Prostate gland (tissue), 2 donors: ENCODE data around the gene TSTD2. TPM values are rescaled to one million over a fixed set of nuclear protein-coding genes. Genes with fewer than 3 reads are reported as not detected.
A peak's percentile ranks its signal among the peaks of the same experiment; 100 is the strongest.

Experiments used
- DNase-seq: peaks from one replicate; pipeline ENCODE4 v3.0.0-alpha.2; 2019; ENCODE audit warnings: low spot score
- H3K27ac ChIP-seq, 2 donors: fragments of 200-600 bp; sonication (generic); 2 replicates each; pipeline ENCODE4 v1.5.1; 2017 to 2019
- H3K27me3 ChIP-seq: fragments of 200-600 bp; sonication (generic); replicated peaks from 2 replicates; pipeline ENCODE4 v1.5.1; 2019; ENCODE audit not compliant: insufficient read depth
- H3K36me3 ChIP-seq, 2 donors: fragments of 200-600 bp; sonication (generic); 1 replicate in 1 of 2; 2 replicates in 1 of 2; pipeline versions ENCODE4 v1.5.1 to v1.8.1; 2017 to 2019
- H3K4me1 ChIP-seq: fragments of 200-600 bp; sonication (generic); replicated peaks from 2 replicates; pipeline ENCODE4 v1.5.1; 2019
- H3K4me3 ChIP-seq, 2 donors: fragments of 200-600 bp; sonication (generic); 2 replicates each; pipeline ENCODE4 v1.5.1; 2017 to 2019
- H3K9me3 ChIP-seq: fragments of 200-600 bp; sonication (generic); 2 replicates; pipeline ENCODE4 v1.5.1; 2017
- CTCF ChIP-seq, 4 experiments: fragments of 200-600 bp in 2 of 4; fragments of 450-650 bp in 2 of 4; sonication (generic) in 2 of 4; IDR thresholded peaks; 1 replicate in 3 of 4; 2 replicates in 1 of 4; pipeline ENCODE4 v1.5.1; 2016 to 2019; ENCODE audit warnings: antibody characterized with exemption in 4 of 4, mild to moderate bottlenecking in 2 of 4, moderate library complexity in 2 of 4
- POLR2A ChIP-seq: fragments of 450-650 bp; IDR thresholded peaks from one replicate; pipeline ENCODE4 v1.6.1; 2016; ENCODE audit warnings: antibody characterized with exemption, mild to moderate bottlenecking
- POLR2AphosphoS5 ChIP-seq: sonication (generic); formaldehyde crosslinking; IDR thresholded peaks from one replicate; pipeline ENCODE4 v1.6.1; 2017; ENCODE audit warnings: antibody characterized with exemption
- WGBS: methylation state at CpG from one replicate; pipeline ENCODE4 v1.1.5; 2018; 5-methylcytosine and 5-hydroxymethylcytosine counted together
- intact Hi-C: fragments of 100-400 bp; cut with DNase I; formaldehyde crosslinking; loops from one replicate; pipeline ENCODE4 v1.14.2; 2022
- total RNA-seq, 2 donors: library from RNA; depleted of rRNA; stranded (reverse); fragments of >200 nt; gene quantifications; one replicate each; pipeline ENCODE4 v1.1.0, GENCODE V29; 2016

Gene TSTD2
- total RNA-seq, 2 donors from 2014 or later = 14.6 to 24.5 TPM

GRCh38 chr9:97556721-97557605 lies 76.2 kb downstream of the TSTD2 start:
- H3K9me3 ChIP-seq = no peaks in the 10 kb centered on the region
- no peaks in the 10 kb centered on the region for H3K4me1 ChIP-seq
- H3K4me3 ChIP-seq = no peak overlapping the region
- no peaks in the 10 kb centered on the region for H3K36me3 ChIP-seq
- H3K27ac ChIP-seq = peak overlapping the region; percentile 72 to 80
- 62% methylated on average over 15 of the region's 15 CpGs for WGBS
- no peak for DNase-seq
- intact Hi-C loops = loop anchor here (5.0 kb wide), 2 partner anchors 40 to 55 kb away; partner anchors contain the start of gene TMOD1
- TF ChIP-seq CTCF (IDR thresholded peaks at IDR 0.05) = no peak
- TF ChIP-seq POLR2A = no peak
- TF ChIP-seq POLR2AphosphoS5 = no peak
- no peaks in the 10 kb centered on the region for H3K27me3 ChIP-seq

- WGBS = 95% methylated on average over 10 of the region's 10 CpGs
- H3K4me3 ChIP-seq = no peak overlapping the region
- H3K4me1 ChIP-seq = no peaks in the 10 kb centered on the region
- no peak for TF ChIP-seq CTCF (IDR thresholded peaks at IDR 0.05)
- TF ChIP-seq POLR2AphosphoS5 = no peak
- peak overlapping the region; percentile 2 to 80 for H3K27ac ChIP-seq
- H3K36me3 ChIP-seq = no peaks in the 10 kb centered on the region
- no peak for DNase-seq
- H3K9me3 ChIP-seq = no peaks in the 10 kb centered on the region
- intact Hi-C loops = loop anchor here (5.0 kb wide), 2 partner anchors 39 to 54 kb away; partner anchors contain the start of gene TMOD1
- no peaks in the 10 kb centered on the region for H3K27me3 ChIP-seq
Observed at GRCh38 chr9:97556036-97556720, 77.0 kb downstream of the TSTD2 start.

GRCh38 chr9:97555164-97555563 lies 78.0 kb downstream of the TSTD2 start:
- H3K27ac ChIP-seq = no peak overlapping the region
- DNase-seq = no peak
- H3K27me3 ChIP-seq = no peaks in the 10 kb centered on the region
- H3K36me3 ChIP-seq = no peaks in the 10 kb centered on the region
- TF ChIP-seq POLR2AphosphoS5 (no peak), POLR2A (no peak), CTCF (IDR thresholded peaks at IDR 0.05) (no peak)
- no peaks in the 10 kb centered on the region for H3K4me1 ChIP-seq
- 44% methylated on average over 15 of the region's 15 CpGs for WGBS
- no peak overlapping the region for H3K4me3 ChIP-seq
- H3K9me3 ChIP-seq = no peaks in the 10 kb centered on the region
- intact Hi-C loops = loop anchor here (5.0 kb wide), 2 partner anchors 38 to 53 kb away; partner anchors contain the start of gene TMOD1

GRCh38 chr9:97554566-97555075 lies 78.5 kb downstream of the TSTD2 start:
- TF ChIP-seq POLR2AphosphoS5 = no peak
- no peak for TF ChIP-seq CTCF (IDR thresholded peaks at IDR 0.05)
- H3K4me1 ChIP-seq = no peaks in the 10 kb centered on the region
- H3K27me3 ChIP-seq = no peaks in the 10 kb centered on the region
- H3K27ac ChIP-seq = no peak overlapping the region
- 92% methylated on average over 6 of the region's 6 CpGs for WGBS
- H3K36me3 ChIP-seq = no peaks in the 10 kb centered on the region
- H3K4me3 ChIP-seq = no peak overlapping the region
- intact Hi-C loops = loop anchor here (5.0 kb wide), 2 partner anchors 37 to 52 kb away; partner anchors contain the start of gene TMOD1
- H3K9me3 ChIP-seq = no peaks in the 10 kb centered on the region
- no peak for DNase-seq
